Neural cell (in vitro differentiated cells): ENCODE data around the gene DPF1. TPM values are rescaled to one million over a fixed set of nuclear protein-coding genes. Genes with fewer than 3 reads are reported as not detected.

ENCODE experiments used
- H2AFZ ChIP-seq: fragments of 200-600, 300-800 bp; sonication (generic), shearing (Covaris generic); 2 replicates; pipeline ENCODE4 v1.6.0; 2014; ENCODE audit warnings: low read depth, mild to moderate bottlenecking, antibody characterized with exemption, low read length, moderate library complexity
- H3F3A ChIP-seq: fragments of 200-600 bp; shearing (Covaris generic); 2 replicates; pipeline ENCODE4 v1.6.1; 2016; ENCODE audit warnings: mild to moderate bottlenecking, moderate library complexity, mixed read lengths, antibody characterized with exemption, low read length; ENCODE audit not compliant: insufficient read depth, poor library complexity, severe bottlenecking
- H3K27ac ChIP-seq: fragments of 200-600, 300-800 bp; sonication (generic), shearing (Covaris generic); 2 replicates; pipeline ENCODE4 v1.5.1; 2014; ENCODE audit warnings: mild to moderate bottlenecking, low read length, moderate library complexity
- H3K27me3 ChIP-seq: fragments of 300-800, 200-600 bp; sonication (generic), shearing (Covaris generic); 2 replicates; pipeline ENCODE4 v1.6.0; 2014; ENCODE audit warnings: mild to moderate bottlenecking, low read depth, low read length, moderate library complexity; ENCODE audit not compliant: insufficient read depth
- H3K36me3 ChIP-seq: fragments of 300-800, 200-600 bp; sonication (generic), shearing (Covaris generic); 2 replicates; pipeline ENCODE4 v1.5.1; 2014; ENCODE audit warnings: mild to moderate bottlenecking, antibody characterized with exemption, low read length, moderate library complexity; ENCODE audit not compliant: insufficient read depth
- H3K4me2 ChIP-seq: fragments of 300-800, 200-600 bp; sonication (generic), shearing (Covaris generic); 2 replicates; pipeline ENCODE4 v1.6.0; 2014; ENCODE audit warnings: mild to moderate bottlenecking, low read length
- H3K4me3 ChIP-seq: fragments of 300-800, 200-600 bp; sonication (generic), shearing (Covaris generic); 2 replicates; pipeline ENCODE4 v1.5.1; 2014; ENCODE audit warnings: mild to moderate bottlenecking, low read length, moderate library complexity
- H3K79me2 ChIP-seq: fragments of 200-600 bp; shearing (Covaris generic); replicated peaks from 2 replicates; pipeline ENCODE4 v1.6.0; 2014; ENCODE audit warnings: mild to moderate bottlenecking, low read length, moderate library complexity; ENCODE audit not compliant: insufficient read depth
- H3K9ac ChIP-seq: fragments of 300-800, 200-600 bp; sonication (generic), shearing (Covaris generic); 2 replicates; pipeline ENCODE4 v1.6.1; 2016; ENCODE audit warnings: mild to moderate bottlenecking, low read length, mixed read lengths
- H3K9me2 ChIP-seq: fragments of 200-600 bp; shearing (Covaris generic); 2 replicates; pipeline ENCODE4 v1.6.1; 2016; ENCODE audit warnings: mild to moderate bottlenecking, low read length, mixed read lengths; ENCODE audit not compliant: insufficient read depth
- H3K9me3 ChIP-seq: fragments of 200-600, 300-800 bp; sonication (generic), shearing (Covaris generic); 2 replicates; pipeline ENCODE4 v1.6.1; 2016; ENCODE audit warnings: mild to moderate bottlenecking, mixed run types, low read length, moderate library complexity, mixed read lengths
- H4K20me1 ChIP-seq: fragments of 200-600 bp; shearing (Covaris generic); 2 replicates; pipeline ENCODE4 v1.6.1; 2016; ENCODE audit warnings: mild to moderate bottlenecking, mixed run types; ENCODE audit not compliant: insufficient read depth
- CTCF ChIP-seq: fragments of 450-650 bp; IDR thresholded peaks from 2 replicates; pipeline ENCODE4 v1.5.1; 2014; ENCODE audit warnings: antibody characterized with exemption, mild to moderate bottlenecking, moderate library complexity; ENCODE audit not compliant: poor library complexity, severe bottlenecking
- EP300 ChIP-seq: fragments of 450-650 bp; conservative IDR thresholded peaks from 2 replicates; pipeline ENCODE4 v1.6.1; 2014; ENCODE audit warnings: antibody characterized with exemption, mild to moderate bottlenecking, moderate library complexity; ENCODE audit not compliant: poor library complexity, severe bottlenecking
- EZH2 ChIP-seq: fragments of 200-600, 300-800 bp; shearing (Covaris generic), sonication (generic); IDR thresholded peaks from 2 replicates; pipeline ENCODE4 v1.6.1; 2014; ENCODE audit warnings: antibody characterized with exemption, low read length, borderline replicate concordance, mild to moderate bottlenecking; ENCODE audit not compliant: insufficient read depth, poor library complexity, severe bottlenecking
- MXI1 ChIP-seq: fragments of 450-650 bp; conservative IDR thresholded peaks from 2 replicates; pipeline ENCODE4 v1.6.1; 2014; ENCODE audit warnings: antibody characterized with exemption, mild to moderate bottlenecking; ENCODE audit not compliant: poor library complexity, severe bottlenecking
- POLR2AphosphoS5 ChIP-seq: IDR thresholded peaks from 2 replicates; pipeline ENCODE4 v1.6.1; 2012
- RAD21 ChIP-seq: fragments of 450-650 bp; conservative IDR thresholded peaks from 2 replicates; pipeline ENCODE4 v1.6.1; 2014; ENCODE audit warnings: antibody characterized with exemption, mild to moderate bottlenecking, moderate library complexity
- REST ChIP-seq: IDR thresholded peaks from 2 replicates; pipeline ENCODE4 v1.6.1; 2012; ENCODE audit warnings: borderline replicate concordance
- SMC3 ChIP-seq: fragments of 450-650 bp; conservative IDR thresholded peaks from 2 replicates; pipeline ENCODE4 v1.6.1; 2014; ENCODE audit warnings: antibody characterized with exemption, mild to moderate bottlenecking, moderate library complexity; ENCODE audit not compliant: poor library complexity
- TAF1 ChIP-seq: IDR thresholded peaks from 2 replicates; pipeline ENCODE4 v1.6.1; 2012; ENCODE audit warnings: low read depth
- polyA plus RNA-seq: library from polyadenylated mRNA; depleted of rRNA; stranded (reverse); fragments of >200 nt; gene quantifications from 2 replicates; pipeline ENCODE4 v1.2.3, GENCODE V29; 2014

DPF1 gene
- polyA plus RNA-seq, 1 donor from 2014 or later, result 118 TPM

GRCh38 chr19:38245826-38246498 is 21.9 kb upstream of the DPF1 start:
- H3K4me3 ChIP-seq, result no peak overlapping the region
- H3K9me3 ChIP-seq, result no peaks in the 10 kb centered on the region
- H4K20me1 ChIP-seq, result no peaks in the 10 kb centered on the region
- no peaks in the 10 kb centered on the region for H3K27me3 ChIP-seq
- H3F3A ChIP-seq, result no peaks in the 10 kb centered on the region
- no peak overlapping the region for H3K27ac ChIP-seq
- no peak overlapping the region for H2AFZ ChIP-seq
- H3K9ac ChIP-seq, result no peak overlapping the region
- no peaks in the 10 kb centered on the region for H3K79me2 ChIP-seq
- no peak overlapping the region for H3K4me2 ChIP-seq
- H3K9me2 ChIP-seq, result no peaks in the 10 kb centered on the region
- H3K36me3 ChIP-seq, result no peaks in the 10 kb centered on the region
- no peak for TF ChIP-seq EP300
- no peak for TF ChIP-seq TAF1
- TF ChIP-seq RAD21, result no peak
- TF ChIP-seq REST, result no peak
- no peak for TF ChIP-seq MXI1
- TF ChIP-seq POLR2AphosphoS5, result no peak
- no peak for TF ChIP-seq SMC3
- no peak for TF ChIP-seq CTCF
- no peak for TF ChIP-seq EZH2

- no peaks in the 10 kb centered on the region for H3K36me3 ChIP-seq
- TF ChIP-seq EP300, result no peak
- no peak for TF ChIP-seq CTCF
- TF ChIP-seq REST, result no peak
- no peak for TF ChIP-seq MXI1
- TF ChIP-seq TAF1, result no peak
- H3K4me2 ChIP-seq, result no peak overlapping the region
- H3F3A ChIP-seq, result no peaks in the 10 kb centered on the region
- H3K27me3 ChIP-seq, result no peaks in the 10 kb centered on the region
- H3K9ac ChIP-seq, result no peak overlapping the region
- H3K9me2 ChIP-seq, result no peaks in the 10 kb centered on the region
- no peak overlapping the region for H2AFZ ChIP-seq
- H4K20me1 ChIP-seq, result no peaks in the 10 kb centered on the region
- H3K79me2 ChIP-seq, result no peaks in the 10 kb centered on the region
- no peak overlapping the region for H3K4me3 ChIP-seq
- H3K9me3 ChIP-seq, result no peaks in the 10 kb centered on the region
- no peak overlapping the region for H3K27ac ChIP-seq
Observed at GRCh38 chr19:38243279-38243673, 19.3 kb upstream of the DPF1 start.
